Measurements from ENCODE around the gene TPPP3.

DNA sequence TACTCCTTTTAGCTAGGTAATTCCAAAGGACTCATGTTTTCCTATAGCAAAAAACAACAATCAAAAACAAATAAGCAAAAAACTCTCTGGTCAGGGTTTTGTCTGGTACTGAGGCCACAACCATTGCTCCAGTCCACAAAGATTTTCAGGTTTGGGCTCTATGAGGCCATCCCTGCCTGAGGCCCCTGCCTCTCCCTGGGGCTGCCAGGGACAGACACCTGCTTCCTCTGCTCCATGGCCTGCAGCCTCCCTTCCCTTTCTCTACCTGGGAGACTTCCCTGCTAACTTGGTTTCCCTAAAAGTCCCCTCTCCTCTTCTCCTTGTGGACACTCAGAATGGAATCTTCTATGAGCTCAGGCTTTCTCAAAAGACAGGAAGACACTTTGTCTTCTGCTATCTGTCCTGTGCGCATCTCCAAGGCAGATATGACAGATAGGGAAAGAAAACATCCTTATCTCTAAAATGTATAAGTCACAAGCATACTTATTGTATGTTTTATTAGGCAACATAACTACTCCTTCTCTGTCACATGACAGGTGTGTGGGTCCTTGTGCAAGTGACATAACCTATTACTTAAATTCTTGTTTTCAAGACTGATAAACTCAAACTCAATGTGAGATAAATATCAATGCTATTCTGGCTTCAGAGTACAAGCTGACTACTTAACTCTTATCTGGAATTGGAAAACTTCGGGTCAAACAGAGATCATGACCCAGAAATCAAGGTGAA is 24.2 kb upstream of the TPPP3 start:
- TF ChIP-seq TEAD4 (IDR thresholded peaks at IDR 0.05) (no peak), EP300 (IDR thresholded peaks at IDR 0.05; ENCODE audit: borderline replicate concordance) (no peak), YY1 (IDR thresholded peaks at IDR 0.05; ENCODE audit: low read depth) (no peak), NFIC (IDR thresholded peaks at IDR 0.05) (no peak), EGR1 (IDR thresholded peaks at IDR 0.05) (no peak), RAD21 (IDR thresholded peaks at IDR 0.05; ENCODE audit: low read depth) (no peak), TAF1 (IDR thresholded peaks at IDR 0.05; ENCODE audit: low read depth) (no peak), CEBPB (IDR thresholded peaks at IDR 0.05) (no peak), FOXM1 (IDR thresholded peaks at IDR 0.05; ENCODE audit: borderline replicate concordance, low read depth) (no peak), TCF12 (IDR thresholded peaks at IDR 0.05; ENCODE audit: low read depth) (no peak)
- TF ChIP-seq, protein P1, sequence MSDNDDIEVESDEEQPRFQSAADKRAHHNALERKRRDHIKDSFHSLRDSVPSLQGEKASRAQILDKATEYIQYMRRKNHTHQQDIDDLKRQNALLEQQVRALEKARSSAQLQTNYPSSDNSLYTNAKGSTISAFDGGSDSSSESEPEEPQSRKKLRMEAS (IDR thresholded peaks at IDR 0.05), result no peak
- TF ChIP-seq, protein P2, sequence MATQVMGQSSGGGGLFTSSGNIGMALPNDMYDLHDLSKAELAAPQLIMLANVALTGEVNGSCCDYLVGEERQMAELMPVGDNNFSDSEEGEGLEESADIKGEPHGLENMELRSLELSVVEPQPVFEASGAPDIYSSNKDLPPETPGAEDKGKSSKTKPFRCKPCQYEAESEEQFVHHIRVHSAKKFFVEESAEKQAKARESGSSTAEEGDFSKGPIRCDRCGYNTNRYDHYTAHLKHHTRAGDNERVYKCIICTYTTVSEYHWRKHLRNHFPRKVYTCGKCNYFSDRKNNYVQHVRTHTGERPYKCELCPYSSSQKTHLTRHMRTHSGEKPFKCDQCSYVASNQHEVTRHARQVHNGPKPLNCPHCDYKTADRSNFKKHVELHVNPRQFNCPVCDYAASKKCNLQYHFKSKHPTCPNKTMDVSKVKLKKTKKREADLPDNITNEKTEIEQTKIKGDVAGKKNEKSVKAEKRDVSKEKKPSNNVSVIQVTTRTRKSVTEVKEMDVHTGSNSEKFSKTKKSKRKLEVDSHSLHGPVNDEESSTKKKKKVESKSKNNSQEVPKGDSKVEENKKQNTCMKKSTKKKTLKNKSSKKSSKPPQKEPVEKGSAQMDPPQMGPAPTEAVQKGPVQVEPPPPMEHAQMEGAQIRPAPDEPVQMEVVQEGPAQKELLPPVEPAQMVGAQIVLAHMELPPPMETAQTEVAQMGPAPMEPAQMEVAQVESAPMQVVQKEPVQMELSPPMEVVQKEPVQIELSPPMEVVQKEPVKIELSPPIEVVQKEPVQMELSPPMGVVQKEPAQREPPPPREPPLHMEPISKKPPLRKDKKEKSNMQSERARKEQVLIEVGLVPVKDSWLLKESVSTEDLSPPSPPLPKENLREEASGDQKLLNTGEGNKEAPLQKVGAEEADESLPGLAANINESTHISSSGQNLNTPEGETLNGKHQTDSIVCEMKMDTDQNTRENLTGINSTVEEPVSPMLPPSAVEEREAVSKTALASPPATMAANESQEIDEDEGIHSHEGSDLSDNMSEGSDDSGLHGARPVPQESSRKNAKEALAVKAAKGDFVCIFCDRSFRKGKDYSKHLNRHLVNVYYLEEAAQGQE (IDR thresholded peaks at IDR 0.05; ENCODE audit: low read depth), result no peak

Data from Ishikawa (cell line).